Adrenal gland (tissue), 5 donors: Measurements from ENCODE around the gene FYB1.

Experiments used
- POLR2A ChIP-seq, 2 donors: fragments of 450-650 bp; IDR thresholded peaks; one replicate each; pipeline ENCODE4 v1.6.1; 2017; ENCODE audit warnings: antibody characterized with exemption in 2 of 2, mild to moderate bottlenecking in 2 of 2, moderate library complexity in 1 of 2
- TF ChIP-seq, protein P1 (sequence below), 6 experiments: fragments of 450-650 bp in 4 of 6; fragments of 200-600 bp in 2 of 6; sonication (generic) in 1 of 6; IDR thresholded peaks; 1 replicate in 5 of 6; 2 replicates in 1 of 6; pipeline versions ENCODE4 v1.5.1 to v1.8.0; 2016 to 2021; ENCODE audit warnings: antibody characterized with exemption in 6 of 6, mild to moderate bottlenecking in 2 of 6, moderate library complexity in 1 of 6
- donor health status: DM: no; HTN: no; CAD: no.

DNA sequence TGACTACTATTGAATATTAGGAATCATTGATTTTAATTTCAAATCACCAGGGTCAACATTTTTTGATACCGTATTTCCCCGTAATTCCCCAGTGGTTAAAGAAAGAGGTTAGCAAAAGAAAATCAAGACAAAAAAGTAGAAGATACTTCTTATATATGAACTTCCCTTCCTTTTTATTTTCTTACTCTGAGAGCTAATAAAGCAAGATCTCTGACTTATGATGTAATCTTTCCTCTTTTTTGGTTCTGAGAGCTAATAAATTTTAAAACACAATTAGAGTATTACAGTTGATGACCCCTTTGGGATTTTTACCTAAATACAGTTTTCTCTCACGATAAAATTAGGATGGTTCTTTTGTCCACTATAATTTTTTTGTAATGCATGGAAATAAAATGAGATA, 9.2 kb upstream of the FYB1 start:
- TF ChIP-seq, protein P1, sequence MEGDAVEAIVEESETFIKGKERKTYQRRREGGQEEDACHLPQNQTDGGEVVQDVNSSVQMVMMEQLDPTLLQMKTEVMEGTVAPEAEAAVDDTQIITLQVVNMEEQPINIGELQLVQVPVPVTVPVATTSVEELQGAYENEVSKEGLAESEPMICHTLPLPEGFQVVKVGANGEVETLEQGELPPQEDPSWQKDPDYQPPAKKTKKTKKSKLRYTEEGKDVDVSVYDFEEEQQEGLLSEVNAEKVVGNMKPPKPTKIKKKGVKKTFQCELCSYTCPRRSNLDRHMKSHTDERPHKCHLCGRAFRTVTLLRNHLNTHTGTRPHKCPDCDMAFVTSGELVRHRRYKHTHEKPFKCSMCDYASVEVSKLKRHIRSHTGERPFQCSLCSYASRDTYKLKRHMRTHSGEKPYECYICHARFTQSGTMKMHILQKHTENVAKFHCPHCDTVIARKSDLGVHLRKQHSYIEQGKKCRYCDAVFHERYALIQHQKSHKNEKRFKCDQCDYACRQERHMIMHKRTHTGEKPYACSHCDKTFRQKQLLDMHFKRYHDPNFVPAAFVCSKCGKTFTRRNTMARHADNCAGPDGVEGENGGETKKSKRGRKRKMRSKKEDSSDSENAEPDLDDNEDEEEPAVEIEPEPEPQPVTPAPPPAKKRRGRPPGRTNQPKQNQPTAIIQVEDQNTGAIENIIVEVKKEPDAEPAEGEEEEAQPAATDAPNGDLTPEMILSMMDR (IDR thresholded peaks at IDR 0.05), result no peak
- no peak for TF ChIP-seq POLR2A (IDR thresholded peaks at IDR 0.05)
